Neural cell (in vitro differentiated cells): Measurements from ENCODE around the gene CCNI2.

Source experiments
- EP300 ChIP-seq: fragments of 450-650 bp; conservative IDR thresholded peaks from 2 replicates; pipeline ENCODE4 v1.6.1; 2014; ENCODE audit warnings: antibody characterized with exemption, mild to moderate bottlenecking, moderate library complexity; ENCODE audit not compliant: poor library complexity, severe bottlenecking
- EZH2 ChIP-seq: fragments of 200-600, 300-800 bp; shearing (Covaris generic), sonication (generic); IDR thresholded peaks from 2 replicates; pipeline ENCODE4 v1.6.1; 2014; ENCODE audit warnings: antibody characterized with exemption, low read length, borderline replicate concordance, mild to moderate bottlenecking; ENCODE audit not compliant: insufficient read depth, poor library complexity, severe bottlenecking
- MXI1 ChIP-seq: fragments of 450-650 bp; conservative IDR thresholded peaks from 2 replicates; pipeline ENCODE4 v1.6.1; 2014; ENCODE audit warnings: antibody characterized with exemption, mild to moderate bottlenecking; ENCODE audit not compliant: poor library complexity, severe bottlenecking
- POLR2AphosphoS5 ChIP-seq: IDR thresholded peaks from 2 replicates; pipeline ENCODE4 v1.6.1; 2012
- RAD21 ChIP-seq: fragments of 450-650 bp; conservative IDR thresholded peaks from 2 replicates; pipeline ENCODE4 v1.6.1; 2014; ENCODE audit warnings: antibody characterized with exemption, mild to moderate bottlenecking, moderate library complexity
- SMC3 ChIP-seq: fragments of 450-650 bp; conservative IDR thresholded peaks from 2 replicates; pipeline ENCODE4 v1.6.1; 2014; ENCODE audit warnings: antibody characterized with exemption, mild to moderate bottlenecking, moderate library complexity; ENCODE audit not compliant: poor library complexity
- TAF1 ChIP-seq: IDR thresholded peaks from 2 replicates; pipeline ENCODE4 v1.6.1; 2012; ENCODE audit warnings: low read depth
- TF ChIP-seq, protein P1 (sequence below): fragments of 450-650 bp; IDR thresholded peaks from 2 replicates; pipeline ENCODE4 v1.5.1; 2014; ENCODE audit warnings: antibody characterized with exemption, mild to moderate bottlenecking, moderate library complexity; ENCODE audit not compliant: poor library complexity, severe bottlenecking
- TF ChIP-seq, protein P2 (sequence below): IDR thresholded peaks from 2 replicates; pipeline ENCODE4 v1.6.1; 2012; ENCODE audit warnings: borderline replicate concordance

DNA sequence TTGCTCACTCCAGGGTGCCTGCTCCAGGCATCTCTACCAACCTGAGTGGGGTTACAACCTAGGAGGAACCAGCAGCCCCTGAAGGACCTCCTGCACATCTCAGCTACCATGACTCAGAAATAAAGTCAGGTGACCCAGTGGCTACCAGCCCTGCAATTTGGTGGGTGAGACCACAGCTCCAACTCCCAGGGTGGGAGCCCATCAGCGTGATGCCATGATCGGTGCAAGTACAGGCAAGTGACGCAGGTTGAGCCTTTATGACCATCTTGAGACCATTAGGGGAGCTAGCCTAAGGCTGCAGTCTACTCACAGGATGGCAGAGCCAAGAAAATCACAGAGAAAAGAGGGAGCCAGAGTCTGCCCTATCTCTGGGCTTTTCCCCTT, 21.3 kb downstream of the CCNI2 start:
- TF ChIP-seq, protein P1, sequence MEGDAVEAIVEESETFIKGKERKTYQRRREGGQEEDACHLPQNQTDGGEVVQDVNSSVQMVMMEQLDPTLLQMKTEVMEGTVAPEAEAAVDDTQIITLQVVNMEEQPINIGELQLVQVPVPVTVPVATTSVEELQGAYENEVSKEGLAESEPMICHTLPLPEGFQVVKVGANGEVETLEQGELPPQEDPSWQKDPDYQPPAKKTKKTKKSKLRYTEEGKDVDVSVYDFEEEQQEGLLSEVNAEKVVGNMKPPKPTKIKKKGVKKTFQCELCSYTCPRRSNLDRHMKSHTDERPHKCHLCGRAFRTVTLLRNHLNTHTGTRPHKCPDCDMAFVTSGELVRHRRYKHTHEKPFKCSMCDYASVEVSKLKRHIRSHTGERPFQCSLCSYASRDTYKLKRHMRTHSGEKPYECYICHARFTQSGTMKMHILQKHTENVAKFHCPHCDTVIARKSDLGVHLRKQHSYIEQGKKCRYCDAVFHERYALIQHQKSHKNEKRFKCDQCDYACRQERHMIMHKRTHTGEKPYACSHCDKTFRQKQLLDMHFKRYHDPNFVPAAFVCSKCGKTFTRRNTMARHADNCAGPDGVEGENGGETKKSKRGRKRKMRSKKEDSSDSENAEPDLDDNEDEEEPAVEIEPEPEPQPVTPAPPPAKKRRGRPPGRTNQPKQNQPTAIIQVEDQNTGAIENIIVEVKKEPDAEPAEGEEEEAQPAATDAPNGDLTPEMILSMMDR, result no peak
- TF ChIP-seq EP300, result no peak
- TF ChIP-seq RAD21, result no peak
- TF ChIP-seq, protein P2, sequence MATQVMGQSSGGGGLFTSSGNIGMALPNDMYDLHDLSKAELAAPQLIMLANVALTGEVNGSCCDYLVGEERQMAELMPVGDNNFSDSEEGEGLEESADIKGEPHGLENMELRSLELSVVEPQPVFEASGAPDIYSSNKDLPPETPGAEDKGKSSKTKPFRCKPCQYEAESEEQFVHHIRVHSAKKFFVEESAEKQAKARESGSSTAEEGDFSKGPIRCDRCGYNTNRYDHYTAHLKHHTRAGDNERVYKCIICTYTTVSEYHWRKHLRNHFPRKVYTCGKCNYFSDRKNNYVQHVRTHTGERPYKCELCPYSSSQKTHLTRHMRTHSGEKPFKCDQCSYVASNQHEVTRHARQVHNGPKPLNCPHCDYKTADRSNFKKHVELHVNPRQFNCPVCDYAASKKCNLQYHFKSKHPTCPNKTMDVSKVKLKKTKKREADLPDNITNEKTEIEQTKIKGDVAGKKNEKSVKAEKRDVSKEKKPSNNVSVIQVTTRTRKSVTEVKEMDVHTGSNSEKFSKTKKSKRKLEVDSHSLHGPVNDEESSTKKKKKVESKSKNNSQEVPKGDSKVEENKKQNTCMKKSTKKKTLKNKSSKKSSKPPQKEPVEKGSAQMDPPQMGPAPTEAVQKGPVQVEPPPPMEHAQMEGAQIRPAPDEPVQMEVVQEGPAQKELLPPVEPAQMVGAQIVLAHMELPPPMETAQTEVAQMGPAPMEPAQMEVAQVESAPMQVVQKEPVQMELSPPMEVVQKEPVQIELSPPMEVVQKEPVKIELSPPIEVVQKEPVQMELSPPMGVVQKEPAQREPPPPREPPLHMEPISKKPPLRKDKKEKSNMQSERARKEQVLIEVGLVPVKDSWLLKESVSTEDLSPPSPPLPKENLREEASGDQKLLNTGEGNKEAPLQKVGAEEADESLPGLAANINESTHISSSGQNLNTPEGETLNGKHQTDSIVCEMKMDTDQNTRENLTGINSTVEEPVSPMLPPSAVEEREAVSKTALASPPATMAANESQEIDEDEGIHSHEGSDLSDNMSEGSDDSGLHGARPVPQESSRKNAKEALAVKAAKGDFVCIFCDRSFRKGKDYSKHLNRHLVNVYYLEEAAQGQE, result no peak
- no peak for TF ChIP-seq EZH2
- TF ChIP-seq SMC3, result no peak
- TF ChIP-seq POLR2AphosphoS5, result no peak
- no peak for TF ChIP-seq TAF1
- TF ChIP-seq MXI1, result no peak
